H9 (cell line): ENCODE measurements around the gene FYN. TPM values are rescaled to one million over a fixed set of nuclear protein-coding genes. Genes with fewer than 3 reads are reported as not detected.
"Not testable (repeated sequence)": the region's sequence is repeated elsewhere in the genome, so short reads cannot be mapped to it uniquely, and the experiment has no call there.

Experiments
- DNase-seq: peaks from one replicate; pipeline ENCODE4 v3.0.0-alpha.2; 2017
- H2AFZ ChIP-seq: one replicate; pipeline ENCODE4 v1.6.1; 2013; ENCODE audit warnings: mild to moderate bottlenecking, low read length, control low read depth, moderate library complexity
- H2AK5ac ChIP-seq: 2 replicates; pipeline ENCODE4 v1.6.1; 2013; ENCODE audit warnings: low read length, control low read depth, mixed read lengths; ENCODE audit not compliant: insufficient read length
- H2BK120ac ChIP-seq: one replicate; pipeline ENCODE4 v1.6.1; 2013; ENCODE audit warnings: low read depth, mild to moderate bottlenecking, low read length, control low read depth, inconsistent platforms; ENCODE audit not compliant: poor library complexity, severe bottlenecking
- H2BK12ac ChIP-seq: 2 replicates; pipeline ENCODE4 v1.6.1; 2013; ENCODE audit warnings: low read length, control low read depth, mixed read lengths, low read depth; ENCODE audit not compliant: insufficient read length
- H2BK15ac ChIP-seq: 2 replicates; pipeline ENCODE4 v1.6.1; 2013; ENCODE audit warnings: low read depth, low read length, control low read depth
- H2BK20ac ChIP-seq: one replicate; pipeline ENCODE4 v1.6.1; 2013; ENCODE audit warnings: low read depth, mild to moderate bottlenecking, low read length, control low read depth, inconsistent platforms; ENCODE audit not compliant: poor library complexity, severe bottlenecking
- H2BK5ac ChIP-seq: 2 replicates; pipeline ENCODE4 v1.6.1; 2013; ENCODE audit warnings: low read length, control low read depth, mixed read lengths; ENCODE audit not compliant: insufficient read length
- H3K14ac ChIP-seq: 2 replicates; pipeline ENCODE4 v1.6.1; 2013; ENCODE audit warnings: low read length, control low read depth; ENCODE audit not compliant: insufficient read depth
- H3K18ac ChIP-seq: 2 replicates; pipeline ENCODE4 v1.6.1; 2013; ENCODE audit warnings: low read depth, mild to moderate bottlenecking, mixed read lengths, low read length, control low read depth; ENCODE audit not compliant: insufficient read length
- H3K23ac ChIP-seq: 2 replicates; pipeline ENCODE4 v1.6.1; 2013; ENCODE audit warnings: low read length, control low read depth, mixed read lengths, low read depth; ENCODE audit not compliant: insufficient read length
- H3K23me2 ChIP-seq: 2 replicates; pipeline ENCODE4 v1.6.1; 2013; ENCODE audit warnings: low read depth, mild to moderate bottlenecking, mixed read lengths, low read length, control low read depth; ENCODE audit not compliant: insufficient read length, poor library complexity, severe bottlenecking
- H3K27ac ChIP-seq: 2 replicates; pipeline ENCODE4 v1.5.1; 2013; ENCODE audit warnings: low read length, control low read depth, mixed read lengths, low read depth; ENCODE audit not compliant: insufficient read length
- H3K27me3 ChIP-seq: 2 replicates; pipeline ENCODE4 v1.6.1; 2013; ENCODE audit warnings: low read length, control low read depth, inconsistent platforms; ENCODE audit not compliant: insufficient read depth
- H3K4ac ChIP-seq: 2 replicates; pipeline ENCODE4 v1.6.1; 2013; ENCODE audit warnings: low read depth, mild to moderate bottlenecking, control low read depth, inconsistent platforms, low read length, moderate library complexity
- H3K4me1 ChIP-seq: 2 replicates; pipeline ENCODE4 v1.6.1; 2013; ENCODE audit warnings: low read length, control low read depth, inconsistent platforms; ENCODE audit not compliant: insufficient read depth
- H3K4me2 ChIP-seq: 2 replicates; pipeline ENCODE4 v1.6.1; 2013; ENCODE audit warnings: low read length, control low read depth, mixed read lengths; ENCODE audit not compliant: insufficient read length, insufficient read depth
- H3K56ac ChIP-seq: 2 replicates; pipeline ENCODE4 v1.6.1; 2013; ENCODE audit warnings: low read depth, mild to moderate bottlenecking, mixed read lengths, low read length, control low read depth; ENCODE audit not compliant: insufficient read length
- H3K79me1 ChIP-seq: 2 replicates; pipeline ENCODE4 v1.6.1; 2013; ENCODE audit warnings: low read depth, mild to moderate bottlenecking, moderate library complexity, low read length, control low read depth, inconsistent platforms; ENCODE audit not compliant: insufficient read depth, poor library complexity, severe bottlenecking
- H3K79me2 ChIP-seq: 2 replicates; pipeline ENCODE4 v1.6.1; 2013; ENCODE audit warnings: low read length, control low read depth, inconsistent platforms; ENCODE audit not compliant: insufficient read depth
- H3K9ac ChIP-seq: 2 replicates; pipeline ENCODE4 v1.6.1; 2013; ENCODE audit warnings: low read length, control low read depth, mixed read lengths; ENCODE audit not compliant: insufficient read length; ENCODE audit errors: extremely low read depth
- H3K9me3 ChIP-seq: one replicate; pipeline ENCODE4 v1.6.1; 2013; ENCODE audit warnings: low read depth, low read length, inconsistent platforms; ENCODE audit not compliant: control insufficient read depth
- H3T11ph ChIP-seq: one replicate; pipeline ENCODE4 v1.6.1; 2013; ENCODE audit warnings: mild to moderate bottlenecking, low read length, control low read depth, inconsistent platforms
- H4K20me1 ChIP-seq: one replicate; pipeline ENCODE4 v1.6.1; 2013; ENCODE audit not compliant: control insufficient read depth, insufficient read length, insufficient read depth
- H4K5ac ChIP-seq: 2 replicates; pipeline ENCODE4 v1.6.1; 2013; ENCODE audit warnings: low read depth, mild to moderate bottlenecking, mixed read lengths, low read length, control low read depth; ENCODE audit not compliant: insufficient read length
- H4K8ac ChIP-seq: replicated peaks from 2 replicates; pipeline ENCODE4 v1.6.1; 2013; ENCODE audit warnings: low read length, control low read depth, mixed read lengths, low read depth; ENCODE audit not compliant: insufficient read length
- H4K91ac ChIP-seq: 2 replicates; pipeline ENCODE4 v1.6.1; 2013; ENCODE audit warnings: low read depth, mild to moderate bottlenecking, moderate library complexity, mixed read lengths, low read length, control low read depth; ENCODE audit not compliant: insufficient read length
- H3K27ac Mint-ChIP-seq, 3 experiments: 2 replicates in 2 of 3; 3 replicates in 1 of 3; pipeline ENCODE4 v1.8.0; 2020 to 2021; ENCODE audit warnings: mixed read lengths in 3 of 3, mild to moderate bottlenecking in 1 of 3, moderate library complexity in 1 of 3
- H3K27me3 Mint-ChIP-seq: 2 replicates; pipeline ENCODE4 v1.8.0; 2021; ENCODE audit warnings: low read depth, mild to moderate bottlenecking, moderate library complexity, mixed read lengths
- H3K36me3 Mint-ChIP-seq, 3 experiments: 2 replicates in 2 of 3; 3 replicates in 1 of 3; pipeline ENCODE4 v1.8.0; 2020 to 2021; ENCODE audit warnings: low read depth in 3 of 3, mixed read lengths in 3 of 3; ENCODE audit not compliant: insufficient read depth in 1 of 3
- H3K4me1 Mint-ChIP-seq, 2 experiments: 2 replicates each; pipeline ENCODE4 v1.8.0; 2020; ENCODE audit warnings: mixed read lengths in 2 of 2
- H3K4me3 Mint-ChIP-seq, 2 experiments: 2 replicates in 1 of 2; 3 replicates in 1 of 2; pipeline ENCODE4 v1.8.0; 2020 to 2021; ENCODE audit warnings: mild to moderate bottlenecking in 2 of 2, mixed read lengths in 2 of 2, moderate library complexity in 1 of 2
- H3K9me3 Mint-ChIP-seq, 2 experiments: 2 replicates in 1 of 2; 3 replicates in 1 of 2; pipeline ENCODE4 v1.8.0; 2020; ENCODE audit warnings: mild to moderate bottlenecking in 2 of 2, mixed read lengths in 2 of 2, moderate library complexity in 1 of 2
- CTCF ChIP-seq: fragments of 200-600 bp; sonication (generic); conservative IDR thresholded peaks from 3 replicates; pipeline ENCODE4 v1.8.0; 2021; ENCODE audit warnings: antibody characterized with exemption, mild to moderate bottlenecking
- WGBS: extraction: QIAGEN DNeasy Blood & Tissue Kit; methylation state at CpG from one replicate; pipeline ENCODE4 v1.1.7; 2013; ENCODE audit warnings: missing lambda C conversion rate, low lambda C conversion rate, mixed read lengths; ENCODE audit not compliant: insufficient read length; ENCODE audit errors: extremely low coverage; 5-methylcytosine and 5-hydroxymethylcytosine counted together
- total RNA-seq: library from RNA; stranded (reverse); gene quantifications from 2 replicates; pipeline ENCODE4 v1.2.1, GENCODE V29; 2021

Gene FYN
- total RNA-seq, 1 experiment from 2014 or later, result 64.8 TPM

GRCh38 chr6:111639266-111639665 lies 234.0 kb downstream of the FYN start:
- no peak overlapping the region for H2BK12ac ChIP-seq
- Mint-ChIP-seq H3K27ac (no peak overlapping the region), H3K9me3 (no peaks in the 10 kb centered on the region; a peak in 1 of 5 replicates), H3K4me3 (no peak overlapping the region), H3K27me3 (no peaks in the 10 kb centered on the region), H3K4me1 (0 out of 4 replicates have a peak, but pooled peaks cover 0 to 3% of the 10 kb centered on the region in 2 experiments), H3K36me3 (no peaks in the 10 kb centered on the region)
- H3K4me2 ChIP-seq, result no peak overlapping the region
- no peak overlapping the region for H4K91ac ChIP-seq
- H3K9me3 ChIP-seq, result no peaks in the 10 kb centered on the region
- no peak overlapping the region for H3K27ac ChIP-seq
- H3K23me2 ChIP-seq, result no peaks in the 10 kb centered on the region
- no peak overlapping the region for H2AFZ ChIP-seq
- no peaks in the 10 kb centered on the region for H3K4me1 ChIP-seq
- H3K18ac ChIP-seq, result no peak overlapping the region
- no peak for TF ChIP-seq CTCF
- H3K14ac ChIP-seq, result no peak overlapping the region
- no peaks in the 10 kb centered on the region for H3K27me3 ChIP-seq
- no peak overlapping the region for H3K56ac ChIP-seq
- no peaks in the 10 kb centered on the region for H4K20me1 ChIP-seq
- H3K79me2 ChIP-seq, result no peaks in the 10 kb centered on the region
- no peak overlapping the region for H4K8ac ChIP-seq
- no peak overlapping the region for H3K4ac ChIP-seq
- DNase-seq, result no peak
- H3K9ac ChIP-seq, result no peak overlapping the region
- H2BK15ac ChIP-seq, result no peak overlapping the region
- no peaks in the 10 kb centered on the region for H3K79me1 ChIP-seq
- no peak overlapping the region for H3K23ac ChIP-seq
- H4K5ac ChIP-seq, result no peak overlapping the region
- no peak overlapping the region for H2BK120ac ChIP-seq
- H2BK20ac ChIP-seq, result no peak overlapping the region
- H2BK5ac ChIP-seq, result no peak overlapping the region
- H2AK5ac ChIP-seq, result no peak overlapping the region
- no peak overlapping the region for H3T11ph ChIP-seq

GRCh38 chr6:111634981-111635380 lies 238.3 kb downstream of the FYN start:
- H3K9me3 Mint-ChIP-seq, H2AFZ ChIP-seq, H3K23me2 ChIP-seq, H3K4me1 ChIP-seq, H3K27me3 Mint-ChIP-seq, H2BK12ac ChIP-seq, H3K23ac ChIP-seq, H3K18ac ChIP-seq, H3K4ac ChIP-seq, H3K9me3 ChIP-seq, H2BK5ac ChIP-seq, H2AK5ac ChIP-seq, H2BK20ac ChIP-seq, H3K27me3 ChIP-seq, H4K5ac ChIP-seq, H2BK15ac ChIP-seq, H2BK120ac ChIP-seq, H3K79me1 ChIP-seq, H4K91ac ChIP-seq, H3K9ac ChIP-seq, H3T11ph ChIP-seq, DNase-seq, H4K8ac ChIP-seq, H3K27ac ChIP-seq, H3K27ac Mint-ChIP-seq, H3K4me2 ChIP-seq, H3K56ac ChIP-seq, H3K36me3 Mint-ChIP-seq, H4K20me1 ChIP-seq, H3K14ac ChIP-seq, H3K4me3 Mint-ChIP-seq, H3K79me2 ChIP-seq: not testable (repeated sequence)
- no CpG with 5 or more reads among the region's 1 CpG for WGBS
- peaks cover 21 to 27% of the 10 kb centered on the region in 2 experiments for H3K4me1 Mint-ChIP-seq
